ENCODE data around the gene IL36A. TPM values are rescaled to one million over a fixed set of nuclear protein-coding genes. Genes with fewer than 3 reads are reported as not detected.

Gene IL36A
- total RNA-seq, 1 experiment from 2014 or later: not detected

- Histone ChIP-seq H3K9me3 (ENCODE audit: low read length) (0 out of 2 replicates have a peak, but pooled peaks cover 14% of the 10 kb centered on the region), H3K4me1 (ENCODE audit: insufficient read depth, low read length) (no peaks in the 10 kb centered on the region), H4K20me1 (ENCODE audit: low read length) (no peaks in the 10 kb centered on the region), H3K9ac (ENCODE audit: low read length) (no peak overlapping the region), H3K27me3 (ENCODE audit: low read length) (no peaks in the 10 kb centered on the region), H3K9me2 (replicated peaks; ENCODE audit: low read length) (0 out of 2 replicates have a peak, but pooled peaks cover 3% of the 10 kb centered on the region), H3K4me2 (ENCODE audit: low read length) (no peak overlapping the region), H3K27ac (ENCODE audit: low read length) (no peak overlapping the region), H2AFZ (ENCODE audit: low read length) (no peak overlapping the region), H3K4me3 (ENCODE audit: low read length) (no peak overlapping the region), H3F3A (ENCODE audit: low read length, unreplicated experiment) (no peaks in the 10 kb centered on the region), H3K36me3 (ENCODE audit: low read depth, low read length) (no peaks in the 10 kb centered on the region), H3K79me2 (ENCODE audit: low read length) (no peaks in the 10 kb centered on the region)
- intact Hi-C loops (cut with micrococcal nuclease): no loop called here
- no TSS peak for BruUV-seq (replicated peaks)
- ChIA-PET POLR2A (ENCODE audit: unreplicated experiment) (no interaction called here), CTCF (no interaction called here)
- ATAC-seq (no peak), DNase-seq (no peak)
- TF ChIP-seq CTCF (conservative IDR thresholded peaks at IDR 0.05; ENCODE audit: low read depth, low read length) (no peak), EZH2 (IDR thresholded peaks at IDR 0.05; ENCODE audit: low read length, unreplicated experiment) (no peak), EZH2phosphoT487 (IDR thresholded peaks at IDR 0.05; ENCODE audit: borderline replicate concordance, low read length) (no peak)
Measured at GRCh38 chr2:112995346-112995920, 9.8 kb upstream of the IL36A start.

- Histone ChIP-seq H3K27ac (ENCODE audit: low read length) (no peak overlapping the region), H3K4me2 (ENCODE audit: low read length) (no peak overlapping the region), H3K79me2 (ENCODE audit: low read length) (no peaks in the 10 kb centered on the region), H3F3A (ENCODE audit: low read length, unreplicated experiment) (no peaks in the 10 kb centered on the region), H2AFZ (ENCODE audit: low read length) (no peak overlapping the region), H3K36me3 (ENCODE audit: low read depth, low read length) (no peaks in the 10 kb centered on the region), H3K4me3 (ENCODE audit: low read length) (no peak overlapping the region), H3K4me1 (ENCODE audit: insufficient read depth, low read length) (no peaks in the 10 kb centered on the region), H3K9me3 (ENCODE audit: low read length) (peaks cover 17% of the 10 kb centered on the region; the same call in 1 of the 2 replicates), H4K20me1 (ENCODE audit: low read length) (no peaks in the 10 kb centered on the region), H3K9me2 (replicated peaks; ENCODE audit: low read length) (0 out of 2 replicates have a peak, but pooled peaks cover 3% of the 10 kb centered on the region), H3K9ac (ENCODE audit: low read length) (no peak overlapping the region), H3K27me3 (ENCODE audit: low read length) (no peaks in the 10 kb centered on the region)
- DNase-seq: no peak
- no peak for ATAC-seq
- ChIA-PET CTCF (no interaction called here), POLR2A (ENCODE audit: unreplicated experiment) (no interaction called here)
- intact Hi-C loops (cut with micrococcal nuclease): no loop called here
- TF ChIP-seq CTCF (conservative IDR thresholded peaks at IDR 0.05; ENCODE audit: low read depth, low read length) (no peak), EZH2 (IDR thresholded peaks at IDR 0.05; ENCODE audit: low read length, unreplicated experiment) (no peak), EZH2phosphoT487 (IDR thresholded peaks at IDR 0.05; ENCODE audit: borderline replicate concordance, low read length) (no peak)
- no TSS peak for BruUV-seq (replicated peaks)
Measured at GRCh38 chr2:112996635-112997034, 8.6 kb upstream of the IL36A start.

GRCh38 chr2:112997151-112997550, 8.1 kb upstream of the IL36A start:
- CTCF ChIA-PET: no interaction called here
- H3K79me2 ChIP-seq (ENCODE audit: low read length): no peaks in the 10 kb centered on the region
- BruUV-seq (replicated peaks): no TSS peak

More at GRCh38 chr2:112997151-112997550, 8.1 kb upstream of the IL36A start:
- no peak for ATAC-seq
- POLR2A ChIA-PET (ENCODE audit: unreplicated experiment): no interaction called here
- Histone ChIP-seq H4K20me1 (ENCODE audit: low read length) (no peaks in the 10 kb centered on the region), H2AFZ (ENCODE audit: low read length) (no peak overlapping the region), H3K9me2 (replicated peaks; ENCODE audit: low read length) (0 out of 2 replicates have a peak, but pooled peaks cover 3% of the 10 kb centered on the region), H3K4me1 (ENCODE audit: insufficient read depth, low read length) (no peaks in the 10 kb centered on the region), H3K9ac (ENCODE audit: low read length) (no peak overlapping the region), H3K9me3 (ENCODE audit: low read length) (peaks cover 17% of the 10 kb centered on the region; the same call in 1 of the 2 replicates), H3K4me3 (ENCODE audit: low read length) (no peak overlapping the region), H3F3A (ENCODE audit: low read length, unreplicated experiment) (no peaks in the 10 kb centered on the region), H3K4me2 (ENCODE audit: low read length) (no peak overlapping the region), H3K27ac (ENCODE audit: low read length) (no peak overlapping the region), H3K27me3 (ENCODE audit: low read length) (no peaks in the 10 kb centered on the region), H3K36me3 (ENCODE audit: low read depth, low read length) (no peaks in the 10 kb centered on the region)
- no peak for DNase-seq
- no peak for TF ChIP-seq EZH2 (IDR thresholded peaks at IDR 0.05; ENCODE audit: low read length, unreplicated experiment)
- TF ChIP-seq CTCF (conservative IDR thresholded peaks at IDR 0.05; ENCODE audit: low read depth, low read length): no peak
- no peak for TF ChIP-seq EZH2phosphoT487 (IDR thresholded peaks at IDR 0.05; ENCODE audit: borderline replicate concordance, low read length)
- intact Hi-C loops (cut with micrococcal nuclease): no loop called here

Data from PC-3 (cell line).